Peyer's patch (tissue), 4 donors: ENCODE measurements around the gene GALNT9. TPM values are rescaled to one million over a fixed set of nuclear protein-coding genes. Genes with fewer than 3 reads are reported as not detected.

Experiments
- DNase-seq, 3 donors: peaks; one replicate each; pipeline ENCODE4 v3.0.0-alpha.2; 2017 to 2019
- H3K27ac ChIP-seq, 4 donors: fragments of 200-600 bp; sonication (generic); one replicate each; pipeline ENCODE4 v1.5.1; 2016 to 2019
- H3K27me3 ChIP-seq, 2 donors: fragments of 200-600 bp; sonication (generic); one replicate each; pipeline ENCODE4 v1.5.1; 2019
- H3K36me3 ChIP-seq, 3 donors: fragments of 200-600 bp; sonication (generic); one replicate each; pipeline ENCODE4 v1.5.1; 2016 to 2019
- H3K4me1 ChIP-seq, 4 donors: fragments of 200-600 bp; sonication (generic); one replicate each; pipeline ENCODE4 v1.5.1; 2016 to 2019
- H3K4me3 ChIP-seq, 4 donors: fragments of 200-600 bp; sonication (generic); 1 replicate in 3 of 4; 2 replicates in 1 of 4; pipeline ENCODE4 v1.5.1; 2016 to 2019; ENCODE audit warnings: mild to moderate bottlenecking in 1 of 4
- H3K9me3 ChIP-seq, 4 donors: fragments of 200-600 bp; sonication (generic); one replicate each; pipeline ENCODE4 v1.5.1; 2016 to 2019; ENCODE audit warnings: mild to moderate bottlenecking in 1 of 4
- CTCF ChIP-seq, 6 experiments: fragments of 450-650 bp in 4 of 6; fragments of 200-600 bp in 2 of 6; sonication (generic) in 1 of 6; IDR thresholded peaks; one replicate each; pipeline ENCODE4 v1.5.1; 2017 to 2019; ENCODE audit warnings: antibody characterized with exemption in 6 of 6, mild to moderate bottlenecking in 3 of 6, moderate library complexity in 1 of 6
- POLR2A ChIP-seq, 2 donors: fragments of 450-650 bp; IDR thresholded peaks; one replicate each; pipeline ENCODE4 v1.5.1; 2017; ENCODE audit warnings: antibody characterized with exemption in 2 of 2, mild to moderate bottlenecking in 2 of 2, moderate library complexity in 2 of 2
- total RNA-seq, 4 donors: library from RNA; depleted of rRNA; stranded (reverse); fragments of >200 nt; gene quantifications; one replicate each; pipeline ENCODE4 v1.1.0, GENCODE V29; 2016

Gene GALNT9
- total RNA-seq, 4 donors from 2014 or later = not detected

GRCh38 chr12:132284071-132284826, 45.1 kb downstream of the GALNT9 start:
- H3K27ac ChIP-seq = no peak overlapping the region
- no peaks in the 10 kb centered on the region for H3K9me3 ChIP-seq
- TF ChIP-seq POLR2A (IDR thresholded peaks at IDR 0.05) = no peak
- no peak for TF ChIP-seq CTCF (IDR thresholded peaks at IDR 0.05)
- H3K27me3 ChIP-seq = no peaks in the 10 kb centered on the region
- no peaks in the 10 kb centered on the region for H3K36me3 ChIP-seq
- peaks cover 0 to 11% (median 0%) of the 10 kb centered on the region in 4 donors for H3K4me1 ChIP-seq
- DNase-seq = no peak
- no peak overlapping the region for H3K4me3 ChIP-seq

GRCh38 chr12:132282950-132283771, 46.2 kb downstream of the GALNT9 start:
- no peak for DNase-seq
- H3K4me1 ChIP-seq = peaks cover 0 to 14% (median 0%) of the 10 kb centered on the region in 4 donors
- no peak overlapping the region for H3K27ac ChIP-seq
- H3K4me3 ChIP-seq = no peak overlapping the region
- TF ChIP-seq CTCF (IDR thresholded peaks at IDR 0.05) = no peak
- no peak for TF ChIP-seq POLR2A (IDR thresholded peaks at IDR 0.05)
- H3K36me3 ChIP-seq = no peaks in the 10 kb centered on the region
- no peaks in the 10 kb centered on the region for H3K9me3 ChIP-seq
- H3K27me3 ChIP-seq = no peaks in the 10 kb centered on the region

GRCh38 chr12:132282031-132282949, 47.1 kb downstream of the GALNT9 start:
- H3K27ac ChIP-seq = no peak overlapping the region
- H3K27me3 ChIP-seq = no peaks in the 10 kb centered on the region
- no peak for TF ChIP-seq POLR2A (IDR thresholded peaks at IDR 0.05)
- TF ChIP-seq CTCF (IDR thresholded peaks at IDR 0.05) = no peak
- H3K9me3 ChIP-seq = no peaks in the 10 kb centered on the region
- no peak overlapping the region for H3K4me3 ChIP-seq
- no peak for DNase-seq
- peaks cover 0 to 14% (median 0%) of the 10 kb centered on the region in 4 donors for H3K4me1 ChIP-seq
- no peaks in the 10 kb centered on the region for H3K36me3 ChIP-seq

- no peak overlapping the region for H3K27ac ChIP-seq
- TF ChIP-seq CTCF (IDR thresholded peaks at IDR 0.05) (no peak), POLR2A (IDR thresholded peaks at IDR 0.05) (no peak)
- DNase-seq = no peak
- no peak overlapping the region for H3K4me3 ChIP-seq
- H3K27me3 ChIP-seq = no peaks in the 10 kb centered on the region
- H3K4me1 ChIP-seq = peaks cover 0 to 9% (median 0%) of the 10 kb centered on the region in 4 donors
- no peaks in the 10 kb centered on the region for H3K36me3 ChIP-seq
- H3K9me3 ChIP-seq = no peaks in the 10 kb centered on the region
These were observed 48.4 kb downstream of the GALNT9 start for GRCh38 chr12:132281038-132281437.

GRCh38 chr12:132280406-132280805, 49.0 kb downstream of the GALNT9 start:
- TF ChIP-seq CTCF (IDR thresholded peaks at IDR 0.05) = no peak
- TF ChIP-seq POLR2A (IDR thresholded peaks at IDR 0.05) = no peak
- H3K9me3 ChIP-seq = no peaks in the 10 kb centered on the region
- H3K36me3 ChIP-seq = no peaks in the 10 kb centered on the region
- no peak for DNase-seq
- no peak overlapping the region for H3K27ac ChIP-seq
- H3K4me3 ChIP-seq = no peak overlapping the region
- H3K4me1 ChIP-seq = peaks cover 0 to 4% (median 0%) of the 10 kb centered on the region in 4 donors
- H3K27me3 ChIP-seq = no peaks in the 10 kb centered on the region
